PFSK-1 (cell line): ENCODE data around the gene RASL11B.

Experiments
- FOXP2 ChIP-seq: optimal IDR thresholded peaks from 2 replicates; pipeline ENCODE3; 2011; ENCODE audit warnings: borderline replicate concordance, control low read depth, inconsistent platforms; ENCODE audit not compliant: insufficient read depth; ENCODE audit errors: extremely low read length, extremely low read depth
- POLR2AphosphoS5 ChIP-seq: IDR thresholded peaks from 2 replicates; pipeline ENCODE4 v1.6.1; 2012; ENCODE audit warnings: low read depth, mild to moderate bottlenecking, control low read depth, low read length, moderate library complexity
- REST ChIP-seq, 2 experiments: IDR thresholded peaks; 2 replicates each; pipeline versions ENCODE4 v1.6.1 to v1.8.0; 2011 to 2012; ENCODE audit warnings: low read depth in 2 of 2, low read length in 2 of 2, control low read depth in 1 of 2, inconsistent platforms in 1 of 2, mild to moderate bottlenecking in 1 of 2, moderate library complexity in 1 of 2; ENCODE audit not compliant: insufficient read depth in 1 of 2
- SIN3A ChIP-seq: IDR thresholded peaks from 2 replicates; pipeline ENCODE4 v1.6.1; 2012; ENCODE audit warnings: mild to moderate bottlenecking, low read length, moderate library complexity, borderline replicate concordance; ENCODE audit not compliant: insufficient read depth
- TAF1 ChIP-seq: IDR thresholded peaks from 2 replicates; pipeline ENCODE4 v1.6.1; 2012; ENCODE audit warnings: low read length, control low read depth, borderline replicate concordance; ENCODE audit not compliant: insufficient read depth

Gene RASL11B

DNA sequence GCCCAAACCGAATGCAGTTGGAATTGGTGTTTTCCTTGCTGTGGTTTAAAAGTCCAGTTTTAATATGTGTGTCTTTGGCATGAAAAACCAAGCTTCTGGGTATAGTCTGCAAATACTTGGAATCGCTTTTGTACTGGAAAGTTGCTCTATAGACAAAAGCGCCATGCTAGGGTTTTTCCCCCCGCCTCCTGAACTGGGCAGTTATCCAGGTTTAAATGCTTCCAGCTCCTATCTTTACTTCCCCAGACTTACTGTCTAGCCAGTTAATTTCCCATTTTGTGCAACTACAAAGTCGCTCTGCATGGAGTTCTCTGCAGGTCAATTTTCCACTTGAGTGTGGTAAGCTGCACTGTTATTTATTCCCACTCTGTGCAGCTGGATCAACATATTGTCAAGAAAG lies 2.7 kb downstream of the RASL11B start:
- TF ChIP-seq POLR2AphosphoS5 (peak; percentile 33; the same call in 1 of the 2 replicates), TAF1 (peak; percentile 23; the same call in 1 of the 2 replicates), REST (IDR thresholded peaks at IDR 0.05; ENCODE audit: insufficient read depth in 1 of 2, low read depth in 2 of 2, low read length in 2 of 2) (peak in 1 of 2 experiments; percentile 28; a peak in 1 of 4 replicates), FOXP2 (no peak), SIN3A (0 out of 2 replicates have a peak, but pooled peaks have one; percentile 24)

- TF ChIP-seq FOXP2 = no peak
- TF ChIP-seq POLR2AphosphoS5 = no peak
- no peak for TF ChIP-seq TAF1
- TF ChIP-seq SIN3A = no peak
- no peak for TF ChIP-seq REST (IDR thresholded peaks at IDR 0.05; ENCODE audit: insufficient read depth in 1 of 2, low read depth in 2 of 2, low read length in 2 of 2)
These were observed 3.2 kb downstream of the RASL11B start for GRCh38 chr4:52865300-52865699.

- TF ChIP-seq REST (IDR thresholded peaks at IDR 0.05; ENCODE audit: insufficient read depth in 1 of 2, low read depth in 2 of 2, low read length in 2 of 2) = no peak
- no peak for TF ChIP-seq POLR2AphosphoS5
- no peak for TF ChIP-seq TAF1
- no peak for TF ChIP-seq SIN3A
- no peak for TF ChIP-seq FOXP2
These were observed 4.6 kb downstream of the RASL11B start for GRCh38 chr4:52866734-52867133.

GRCh38 chr4:52867163-52867562 lies 5.0 kb downstream of the RASL11B start:
- TF ChIP-seq SIN3A = no peak
- TF ChIP-seq TAF1 = no peak
- no peak for TF ChIP-seq REST (IDR thresholded peaks at IDR 0.05; ENCODE audit: insufficient read depth in 1 of 2, low read depth in 2 of 2, low read length in 2 of 2)
- no peak; the same call in 1 of the 2 replicates for TF ChIP-seq POLR2AphosphoS5
- TF ChIP-seq FOXP2 = no peak

GRCh38 chr4:52868133-52868532 lies 6.0 kb downstream of the RASL11B start:
- no peak for TF ChIP-seq SIN3A
- no peak for TF ChIP-seq TAF1
- no peak for TF ChIP-seq FOXP2
- TF ChIP-seq POLR2AphosphoS5 = no peak
- TF ChIP-seq REST (IDR thresholded peaks at IDR 0.05; ENCODE audit: insufficient read depth in 1 of 2, low read depth in 2 of 2, low read length in 2 of 2) = no peak
